ENCODE results near the gene ACTR3C. TPM values are rescaled to one million over a fixed set of nuclear protein-coding genes. Genes with fewer than 3 reads are reported as not detected.

ACTR3C gene
- total RNA-seq, 1 experiment from 2014 or later: 26.0 TPM

DNA sequence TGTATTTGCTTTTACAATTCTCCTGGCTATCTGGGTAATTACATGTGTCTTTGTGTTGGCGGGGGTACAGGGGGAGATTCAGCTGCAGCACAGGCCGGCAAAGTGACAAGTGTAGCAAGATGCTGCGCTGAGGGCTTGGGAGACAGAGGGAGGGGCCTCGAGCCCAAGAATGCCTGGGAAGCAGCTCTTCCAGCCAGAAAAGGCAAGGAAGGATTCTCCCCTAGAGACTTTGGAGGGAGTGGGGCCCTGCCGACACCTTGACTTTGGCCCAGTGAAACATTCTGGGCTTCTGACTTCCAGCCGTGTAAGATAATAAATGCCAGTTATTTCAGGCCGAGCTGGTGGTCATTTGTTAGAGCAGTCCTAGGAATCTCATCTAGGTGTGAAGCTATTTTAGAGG is 38.1 kb upstream of the ACTR3C start:
- peaks cover 11% of the 10 kb centered on the region for H3K36me3 Mint-ChIP-seq (ENCODE audit: insufficient read depth, unreplicated experiment)
- no peak for DNase-seq
- no TSS peak for BruUV-seq (replicated peaks)
- CTCF ChIA-PET: no interaction called here
- peaks cover 26% of the 10 kb centered on the region for H3K4me1 Mint-ChIP-seq (ENCODE audit: low read depth, unreplicated experiment)
- H3K4me3 Mint-ChIP-seq (ENCODE audit: low read depth, unreplicated experiment): no peak overlapping the region
- H3K9me3 Mint-ChIP-seq (ENCODE audit: low read depth, unreplicated experiment): peaks cover 3% of the 10 kb centered on the region
- TF ChIP-seq, protein P1, sequence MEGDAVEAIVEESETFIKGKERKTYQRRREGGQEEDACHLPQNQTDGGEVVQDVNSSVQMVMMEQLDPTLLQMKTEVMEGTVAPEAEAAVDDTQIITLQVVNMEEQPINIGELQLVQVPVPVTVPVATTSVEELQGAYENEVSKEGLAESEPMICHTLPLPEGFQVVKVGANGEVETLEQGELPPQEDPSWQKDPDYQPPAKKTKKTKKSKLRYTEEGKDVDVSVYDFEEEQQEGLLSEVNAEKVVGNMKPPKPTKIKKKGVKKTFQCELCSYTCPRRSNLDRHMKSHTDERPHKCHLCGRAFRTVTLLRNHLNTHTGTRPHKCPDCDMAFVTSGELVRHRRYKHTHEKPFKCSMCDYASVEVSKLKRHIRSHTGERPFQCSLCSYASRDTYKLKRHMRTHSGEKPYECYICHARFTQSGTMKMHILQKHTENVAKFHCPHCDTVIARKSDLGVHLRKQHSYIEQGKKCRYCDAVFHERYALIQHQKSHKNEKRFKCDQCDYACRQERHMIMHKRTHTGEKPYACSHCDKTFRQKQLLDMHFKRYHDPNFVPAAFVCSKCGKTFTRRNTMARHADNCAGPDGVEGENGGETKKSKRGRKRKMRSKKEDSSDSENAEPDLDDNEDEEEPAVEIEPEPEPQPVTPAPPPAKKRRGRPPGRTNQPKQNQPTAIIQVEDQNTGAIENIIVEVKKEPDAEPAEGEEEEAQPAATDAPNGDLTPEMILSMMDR (IDR thresholded peaks at IDR 0.05; ENCODE audit: unreplicated experiment): no peak
- no peak overlapping the region for H3K27ac Mint-ChIP-seq (ENCODE audit: unreplicated experiment)
- intact Hi-C loops (cut with micrococcal nuclease; ENCODE audit: unreplicated experiment): no loop called here
- H3K27me3 Mint-ChIP-seq (ENCODE audit: unreplicated experiment): no peaks in the 10 kb centered on the region

DNA sequence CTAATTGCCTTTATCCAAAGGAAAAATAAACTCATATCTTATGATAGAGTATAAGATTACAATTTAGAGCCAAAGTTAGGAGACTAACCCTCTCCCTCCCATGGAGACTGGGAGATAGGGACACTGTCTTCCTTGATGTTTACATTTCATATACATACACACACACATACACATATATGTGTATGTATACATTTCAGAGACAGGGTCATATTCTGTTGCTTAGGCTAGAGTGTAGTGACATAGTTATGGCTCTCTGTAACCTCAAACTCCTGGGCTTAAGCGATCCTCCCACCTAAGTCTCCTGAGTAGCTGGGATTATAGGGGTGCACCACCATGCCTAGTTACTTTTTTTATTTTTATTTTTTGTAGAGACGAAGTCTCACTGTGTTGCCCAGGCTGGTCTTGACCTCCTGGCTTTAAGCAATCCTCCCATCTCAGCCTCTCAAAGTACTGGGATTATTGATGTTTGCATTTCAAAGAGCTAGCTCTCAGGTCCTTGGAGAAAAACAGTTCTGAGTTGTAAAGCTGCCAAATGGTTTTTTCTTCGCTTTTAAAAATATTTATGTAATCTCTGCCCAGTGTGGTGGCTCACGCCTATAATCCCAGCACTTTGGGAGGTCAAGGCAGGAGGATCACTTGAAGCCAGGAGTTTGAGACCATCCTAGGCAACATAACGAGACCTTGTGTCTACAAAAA is 37.2 kb upstream of the ACTR3C start:
- Mint-ChIP-seq H3K36me3 (ENCODE audit: insufficient read depth, unreplicated experiment) (peaks cover 5% of the 10 kb centered on the region), H3K4me1 (ENCODE audit: low read depth, unreplicated experiment) (peaks cover 17% of the 10 kb centered on the region), H3K4me3 (ENCODE audit: low read depth, unreplicated experiment) (no peak overlapping the region), H3K27me3 (ENCODE audit: unreplicated experiment) (no peaks in the 10 kb centered on the region), H3K27ac (ENCODE audit: unreplicated experiment) (no peak overlapping the region), H3K9me3 (ENCODE audit: low read depth, unreplicated experiment) (peaks cover 3% of the 10 kb centered on the region)
- intact Hi-C loops (cut with micrococcal nuclease; ENCODE audit: unreplicated experiment): no loop called here
- BruUV-seq (replicated peaks): no TSS peak
- CTCF ChIA-PET: no interaction called here
- TF ChIP-seq, protein P1 (IDR thresholded peaks at IDR 0.05; ENCODE audit: unreplicated experiment): no peak
- DNase-seq: no peak

GRCh38 chr7:150359622-150360362 is 36.4 kb upstream of the ACTR3C start:
- no peak overlapping the region for H3K4me3 Mint-ChIP-seq (ENCODE audit: low read depth, unreplicated experiment)

DNA sequence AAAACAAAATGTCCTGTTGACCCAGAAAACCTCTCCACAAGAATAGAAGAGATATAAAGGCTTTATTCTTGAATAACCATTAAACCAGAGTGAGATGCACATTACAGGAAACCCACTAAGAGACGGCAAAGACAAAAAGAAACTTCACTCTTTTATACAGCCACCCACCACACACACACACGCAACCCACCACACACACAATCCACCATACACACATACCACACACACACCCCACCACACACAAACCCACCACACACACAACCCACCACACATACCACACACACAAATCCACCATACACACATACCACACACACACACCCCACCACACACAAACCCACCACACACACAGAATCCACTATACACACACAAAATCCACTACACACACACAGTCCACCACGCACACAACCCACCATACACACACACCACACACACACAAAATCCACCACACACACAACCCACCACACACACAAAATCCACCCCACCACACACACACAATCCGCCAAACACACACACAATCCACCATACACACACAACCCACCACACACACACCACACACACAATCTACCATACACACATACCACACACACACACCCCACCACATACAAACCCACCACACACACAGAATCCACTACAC is 35.8 kb upstream of the ACTR3C start:
- Mint-ChIP-seq H3K27ac (ENCODE audit: unreplicated experiment) (no peak overlapping the region), H3K36me3 (ENCODE audit: insufficient read depth, unreplicated experiment) (peaks cover 5% of the 10 kb centered on the region), H3K4me1 (ENCODE audit: low read depth, unreplicated experiment) (peaks cover 15% of the 10 kb centered on the region), H3K27me3 (ENCODE audit: unreplicated experiment) (no peaks in the 10 kb centered on the region), H3K9me3 (ENCODE audit: low read depth, unreplicated experiment) (peaks cover 3% of the 10 kb centered on the region), H3K4me3 (ENCODE audit: low read depth, unreplicated experiment) (no peak overlapping the region)
- no TSS peak for BruUV-seq (replicated peaks)
- no peak for DNase-seq
- TF ChIP-seq, protein P1 (IDR thresholded peaks at IDR 0.05; ENCODE audit: unreplicated experiment): no peak
- CTCF ChIA-PET: interaction anchor here (1.5 kb wide), 1 partner anchor 8 kb away, joined by 3 read pairs; no protein-coding TSS in a partner anchor
- intact Hi-C loops (cut with micrococcal nuclease; ENCODE audit: unreplicated experiment): no loop called here

More at GRCh38 chr7:150359622-150360362, 36.4 kb upstream of the ACTR3C start:
- peaks cover 3% of the 10 kb centered on the region for H3K9me3 Mint-ChIP-seq (ENCODE audit: low read depth, unreplicated experiment)
- no TSS peak for BruUV-seq (replicated peaks)
- peaks cover 5% of the 10 kb centered on the region for H3K36me3 Mint-ChIP-seq (ENCODE audit: insufficient read depth, unreplicated experiment)
- TF ChIP-seq, protein P1 (IDR thresholded peaks at IDR 0.05; ENCODE audit: unreplicated experiment): no peak
- no peaks in the 10 kb centered on the region for H3K27me3 Mint-ChIP-seq (ENCODE audit: unreplicated experiment)
- H3K27ac Mint-ChIP-seq (ENCODE audit: unreplicated experiment): no peak overlapping the region
- DNase-seq: no peak
- CTCF ChIA-PET: no interaction called here
- intact Hi-C loops (cut with micrococcal nuclease; ENCODE audit: unreplicated experiment): no loop called here
- H3K4me1 Mint-ChIP-seq (ENCODE audit: low read depth, unreplicated experiment): peaks cover 15% of the 10 kb centered on the region

Measured in Calu3 (cell line).